HPDE6-E6E7 (cell line): ENCODE measurements around the gene RPIA.
"Not testable (repeated sequence)": the region's sequence is repeated elsewhere in the genome, so short reads cannot be mapped to it uniquely, and the experiment has no call there.

Experiments
- DNase-seq: peaks from one replicate; pipeline ENCODE4 v3.0.0; 2011; ENCODE audit warnings: missing footprints; ENCODE audit errors: extremely low spot score

The RPIA gene

DNA sequence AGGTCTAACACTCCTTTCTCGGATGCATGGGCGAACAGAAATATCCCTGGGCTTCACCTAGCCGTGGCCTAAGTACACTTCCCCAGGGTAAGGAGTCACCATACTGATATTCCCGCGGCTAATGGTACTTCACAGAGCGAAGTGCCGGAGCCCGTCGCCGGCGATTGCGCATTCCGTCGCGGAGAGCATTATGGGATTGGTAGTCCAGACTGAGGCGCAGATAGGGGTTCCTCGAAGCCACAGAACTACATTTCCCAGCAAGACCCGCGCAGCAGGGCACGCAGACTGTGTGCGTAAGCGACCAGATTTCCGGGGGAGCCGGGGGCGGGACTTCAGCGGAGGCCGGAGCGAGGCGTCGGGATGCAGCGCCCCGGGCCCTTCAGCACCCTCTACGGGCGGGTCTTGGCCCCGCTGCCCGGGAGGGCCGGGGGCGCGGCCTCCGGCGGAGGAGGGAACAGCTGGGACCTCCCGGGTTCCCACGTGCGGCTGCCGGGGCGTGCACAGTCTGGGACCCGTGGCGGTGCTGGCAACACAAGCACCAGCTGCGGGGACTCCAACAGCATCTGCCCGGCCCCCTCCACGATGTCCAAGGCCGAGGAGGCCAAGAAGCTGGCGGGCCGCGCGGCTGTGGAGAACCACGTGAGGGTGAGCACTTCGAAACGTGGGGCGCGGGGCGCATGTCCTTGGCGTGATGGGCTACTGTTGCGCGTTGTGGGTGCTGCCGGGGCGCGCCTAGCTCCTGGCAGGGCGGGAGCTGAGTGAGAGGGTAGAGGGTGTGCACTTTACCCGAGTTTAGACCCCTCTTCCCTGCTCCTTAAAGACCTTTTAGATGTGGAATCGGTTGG lies at the start of gene RPIA:
Gene RPIA (plus strand): TSS at position 335 of the 845 bp plus-strand sequence. CDS start 26 bp downstream, at position 361.
- DNase-seq = peak; percentile 94

DNA sequence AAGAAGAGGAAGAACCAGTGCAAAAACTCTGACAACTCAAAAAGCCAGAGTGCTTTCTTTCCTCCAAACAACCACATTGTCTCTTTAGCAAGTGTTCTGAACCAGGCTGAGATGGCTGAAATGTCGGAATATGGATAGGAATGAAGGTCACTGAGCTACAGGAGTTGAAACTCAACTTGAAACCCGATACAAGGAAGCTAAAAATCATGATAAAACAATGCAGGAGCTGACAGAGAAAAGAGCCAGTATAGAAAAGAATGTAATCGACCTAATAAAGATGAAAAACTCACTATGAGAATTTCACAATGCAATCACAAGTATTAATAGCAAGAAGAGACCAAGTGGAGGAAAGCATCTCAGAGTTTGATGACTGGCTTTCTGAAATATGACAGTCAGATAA lies 49.2 kb upstream of the RPIA start:
- no peak for DNase-seq

DNA sequence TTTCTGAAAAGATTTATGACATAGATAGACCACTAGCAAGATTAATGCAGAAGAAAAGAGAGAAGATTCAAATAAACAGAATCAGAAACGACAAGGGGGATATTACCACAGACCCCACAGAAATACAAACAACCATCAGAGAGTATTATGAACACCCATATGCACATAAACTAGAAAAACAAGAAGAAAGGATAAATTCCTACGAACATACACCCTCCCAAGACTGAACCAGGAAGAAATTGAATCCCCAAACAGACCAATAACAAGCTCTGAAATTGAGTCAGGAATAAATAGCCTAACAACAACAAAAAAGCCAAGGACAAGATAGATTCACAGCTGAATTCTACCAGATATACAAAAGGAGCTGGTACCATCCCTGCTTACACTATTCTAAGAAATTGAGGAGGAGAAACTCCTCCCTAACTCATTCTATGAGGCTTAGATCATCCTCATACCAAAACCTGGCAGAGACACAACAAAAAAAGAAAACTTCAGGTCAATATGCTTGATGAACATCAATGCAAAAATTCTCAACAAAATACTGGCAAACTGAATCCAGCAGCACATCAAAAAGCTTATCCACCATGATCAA lies 46.1 kb upstream of the RPIA start:
- not testable (repeated sequence) for DNase-seq

DNA sequence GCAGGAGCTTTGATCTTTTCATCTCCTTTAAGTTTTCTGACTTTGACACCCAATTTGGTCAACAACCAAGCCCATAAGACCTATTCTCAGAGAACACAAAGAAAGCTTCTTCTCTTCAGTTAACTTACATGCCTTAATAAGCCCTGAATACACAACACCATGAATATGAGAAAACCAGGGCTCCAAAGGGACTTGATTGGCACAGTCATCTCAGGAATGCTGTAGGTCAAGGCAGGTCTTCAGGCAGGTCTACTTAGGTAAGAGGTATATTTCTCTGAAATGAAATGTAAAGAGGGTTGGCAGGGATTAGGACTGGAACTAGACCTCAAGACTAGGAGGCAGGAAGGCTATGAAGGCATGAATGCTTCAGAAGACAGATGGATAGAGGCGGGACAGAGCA lies 39.8 kb upstream of the RPIA start:
- no peak for DNase-seq

DNA sequence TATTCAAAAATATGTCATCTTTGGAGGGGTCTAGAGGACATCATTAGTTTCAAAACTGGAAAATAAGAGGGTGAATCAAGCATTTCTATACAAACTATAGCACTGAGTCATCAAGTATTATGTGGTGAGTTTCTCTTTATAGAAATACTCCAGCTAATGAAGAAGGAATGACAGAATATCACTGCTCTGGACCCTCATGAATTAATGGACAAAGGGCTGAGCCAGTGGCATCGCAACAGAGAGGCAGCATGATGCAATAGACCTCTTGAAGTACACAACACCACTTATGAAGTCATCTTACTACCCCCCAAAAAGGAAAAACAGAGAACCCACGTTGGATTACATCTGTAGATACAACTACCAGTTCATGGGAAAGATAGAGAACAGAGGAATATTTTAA lies 36.8 kb upstream of the RPIA start:
- no peak for DNase-seq

DNA sequence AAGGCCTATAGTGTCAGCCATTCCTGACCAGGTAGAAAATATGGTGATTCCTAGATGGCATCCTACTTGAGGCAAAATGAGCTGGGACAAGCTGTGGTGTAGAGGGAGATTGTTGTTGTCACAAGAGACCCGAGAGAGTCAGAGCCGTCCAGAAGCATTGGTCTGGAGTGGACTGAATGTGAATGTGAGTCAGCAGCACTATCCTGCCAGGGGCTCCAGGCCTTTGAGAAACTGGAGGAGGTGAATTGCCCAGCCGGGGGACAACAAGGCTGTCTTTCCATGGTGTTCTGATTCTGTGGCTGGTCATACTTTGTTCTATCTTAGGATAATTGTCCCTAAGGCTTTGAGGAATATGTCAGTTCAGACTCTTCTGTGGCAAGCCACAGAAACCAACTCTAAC lies 34.8 kb upstream of the RPIA start:
- no peak for DNase-seq

DNA sequence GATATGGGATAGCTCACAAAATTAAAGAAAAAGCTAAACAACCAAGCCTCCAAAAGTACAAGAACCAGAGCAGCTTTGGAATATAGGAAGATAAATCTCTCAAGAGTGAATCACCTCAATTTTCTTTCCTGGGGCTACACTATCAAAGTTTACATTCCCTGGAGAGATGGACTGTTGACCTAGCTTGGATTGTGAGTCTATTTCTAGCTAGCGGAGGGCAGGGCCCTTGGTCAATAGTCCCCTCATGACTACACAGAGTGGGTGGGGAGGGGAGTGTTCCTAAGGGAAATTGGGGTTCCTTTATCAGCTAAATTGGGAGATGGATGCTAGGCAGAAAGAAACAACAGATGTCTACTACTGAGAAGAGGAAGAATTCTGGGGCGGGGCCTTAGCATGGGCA lies 34.3 kb upstream of the RPIA start:
- DNase-seq = no peak

DNA sequence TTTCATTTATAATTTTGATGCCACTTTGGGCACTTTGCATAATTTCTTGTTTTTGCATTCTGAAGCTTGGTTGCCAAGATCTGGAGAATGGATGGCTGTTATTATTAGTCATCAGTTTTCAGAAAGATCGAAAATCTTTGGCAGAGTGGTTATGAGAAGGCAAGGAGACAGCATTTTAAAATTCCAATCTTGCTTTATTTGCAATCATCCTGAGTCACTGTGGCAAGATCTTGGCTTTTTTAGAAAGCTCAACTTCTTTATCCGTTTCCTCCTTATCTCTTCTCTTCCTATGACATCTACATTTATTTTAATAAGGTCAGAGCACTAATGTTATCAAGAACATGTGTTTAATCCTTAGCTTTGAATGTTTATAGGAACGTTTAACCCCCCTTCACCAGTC lies 33.1 kb upstream of the RPIA start:
- DNase-seq = no peak

DNA sequence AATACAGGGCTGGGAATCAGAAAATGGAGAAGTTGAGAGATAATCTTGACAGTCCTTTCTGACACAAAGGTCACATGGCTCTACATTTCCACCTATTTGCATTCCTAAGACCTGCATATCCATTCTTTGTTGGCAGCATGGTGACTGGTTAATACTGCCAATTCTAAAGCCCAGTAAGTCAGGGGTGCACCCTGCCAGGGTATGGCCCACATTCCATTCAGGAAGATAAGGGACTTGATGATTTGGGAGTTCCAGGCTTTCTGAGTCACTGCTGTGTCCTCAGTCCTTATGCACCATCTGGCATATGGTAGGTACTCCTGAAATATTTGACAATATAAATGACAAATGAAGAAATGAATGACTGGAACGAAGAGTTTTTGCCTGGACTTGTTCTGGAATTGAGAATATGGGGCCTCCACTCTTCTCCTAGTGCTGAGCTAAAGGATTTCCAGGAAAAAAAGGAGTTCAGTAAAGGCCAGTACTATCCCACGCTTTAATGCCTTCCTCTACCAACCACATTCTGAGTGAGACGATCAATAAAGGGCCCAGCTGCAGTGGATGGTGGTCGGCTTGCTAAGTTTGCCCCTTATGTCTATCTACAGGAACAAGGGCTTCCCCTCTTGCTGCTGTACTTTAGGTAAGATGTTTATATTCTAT lies 32.5 kb upstream of the RPIA start:
- no peak for DNase-seq

DNA sequence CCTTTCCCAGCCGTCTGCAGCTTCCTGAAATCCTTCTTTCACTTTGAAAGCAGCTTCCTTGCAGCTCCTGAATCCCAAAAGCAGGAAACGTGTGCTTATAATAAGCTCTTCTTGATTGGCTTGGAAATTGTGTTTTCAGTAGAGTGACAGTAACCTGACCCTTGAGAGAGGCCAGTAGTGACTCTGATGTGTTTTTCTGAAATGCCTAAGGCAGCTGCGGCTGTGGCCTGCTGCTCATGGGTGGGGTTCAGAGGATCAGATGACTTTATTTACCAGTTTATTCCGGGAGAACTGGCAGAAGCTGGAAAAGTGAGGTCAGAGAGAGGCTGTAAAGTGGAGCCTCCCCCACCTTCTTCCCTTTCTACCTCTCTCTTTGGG lies 31.9 kb upstream of the RPIA start:
- peak; percentile 49 for DNase-seq

DNA sequence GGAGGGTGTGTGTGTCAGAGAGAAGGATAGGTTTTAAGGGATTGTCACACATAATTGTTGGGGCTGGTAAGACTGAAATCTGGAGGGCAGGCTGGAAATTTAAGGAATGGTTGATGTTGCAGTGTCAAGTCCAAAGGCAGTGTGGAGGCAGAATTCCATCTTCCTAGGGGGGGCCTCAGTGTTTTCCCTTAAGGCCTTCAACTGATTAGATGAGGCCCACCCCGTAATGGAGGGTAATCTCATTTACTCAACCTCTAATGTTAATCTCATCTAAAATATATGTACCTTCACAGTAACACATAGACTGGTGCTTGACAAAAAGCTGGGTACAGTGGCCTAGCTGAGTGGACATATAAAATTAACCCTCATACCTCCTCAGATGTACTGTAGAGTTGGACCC lies 30.9 kb upstream of the RPIA start:
- DNase-seq = no peak

DNA sequence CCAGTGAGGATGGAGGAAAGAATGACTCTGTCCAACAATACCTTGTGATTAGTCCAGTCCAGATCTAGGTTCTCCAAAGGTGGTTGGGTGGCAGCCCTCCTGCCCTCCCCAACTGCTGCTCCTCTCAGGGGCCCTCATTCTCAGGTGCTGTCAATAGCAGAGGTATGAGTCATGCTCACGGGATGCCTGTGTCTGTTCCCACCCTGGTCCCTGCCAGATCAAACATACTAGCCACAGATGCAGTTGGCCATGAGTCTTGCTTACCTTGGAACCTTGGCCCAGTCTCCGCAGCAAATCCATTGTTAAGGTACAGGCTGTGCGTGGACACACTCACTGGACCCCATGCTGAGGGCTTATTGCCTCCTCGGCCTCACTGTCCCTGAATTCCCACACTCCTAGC lies 24.9 kb upstream of the RPIA start:
- no peak for DNase-seq

DNA sequence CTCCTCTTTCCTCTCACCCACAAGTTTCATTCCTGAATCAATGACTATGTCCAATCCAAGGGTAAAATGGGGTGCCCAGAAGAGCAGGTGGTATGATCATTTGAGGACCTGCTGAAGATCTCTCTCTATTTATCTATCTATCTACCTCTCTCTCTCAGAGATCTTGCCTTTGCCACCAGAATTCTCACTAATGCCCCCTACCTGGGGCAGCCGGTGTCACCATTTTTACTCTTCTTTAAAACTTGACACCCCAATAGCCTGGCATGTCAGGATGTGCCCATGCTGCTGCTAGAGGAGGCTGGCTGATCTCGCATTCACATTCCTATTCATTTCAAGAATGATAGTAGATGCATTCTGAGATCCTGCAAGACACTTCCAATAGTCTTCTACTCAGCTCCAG lies 24.3 kb upstream of the RPIA start:
- no peak for DNase-seq

DNA sequence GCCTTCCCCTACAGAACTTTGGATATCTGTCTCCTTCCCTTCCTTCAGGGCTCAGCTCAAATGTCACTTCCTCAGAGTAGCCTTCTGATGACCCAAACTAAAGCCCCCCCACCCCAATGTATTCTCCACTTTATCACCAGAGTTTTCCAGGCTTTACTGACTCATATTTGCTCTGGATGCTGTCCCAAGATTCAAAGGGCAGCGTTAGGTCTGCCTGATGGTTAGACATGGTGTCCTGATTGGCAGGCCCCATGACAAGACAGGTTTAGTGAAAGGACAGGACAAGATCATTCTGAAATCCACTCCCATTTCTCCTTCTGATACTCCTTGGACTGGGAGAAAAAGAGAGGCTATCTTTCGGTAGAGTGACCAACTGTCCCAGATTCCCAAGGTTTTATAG lies 22.6 kb upstream of the RPIA start:
- no peak for DNase-seq

DNA sequence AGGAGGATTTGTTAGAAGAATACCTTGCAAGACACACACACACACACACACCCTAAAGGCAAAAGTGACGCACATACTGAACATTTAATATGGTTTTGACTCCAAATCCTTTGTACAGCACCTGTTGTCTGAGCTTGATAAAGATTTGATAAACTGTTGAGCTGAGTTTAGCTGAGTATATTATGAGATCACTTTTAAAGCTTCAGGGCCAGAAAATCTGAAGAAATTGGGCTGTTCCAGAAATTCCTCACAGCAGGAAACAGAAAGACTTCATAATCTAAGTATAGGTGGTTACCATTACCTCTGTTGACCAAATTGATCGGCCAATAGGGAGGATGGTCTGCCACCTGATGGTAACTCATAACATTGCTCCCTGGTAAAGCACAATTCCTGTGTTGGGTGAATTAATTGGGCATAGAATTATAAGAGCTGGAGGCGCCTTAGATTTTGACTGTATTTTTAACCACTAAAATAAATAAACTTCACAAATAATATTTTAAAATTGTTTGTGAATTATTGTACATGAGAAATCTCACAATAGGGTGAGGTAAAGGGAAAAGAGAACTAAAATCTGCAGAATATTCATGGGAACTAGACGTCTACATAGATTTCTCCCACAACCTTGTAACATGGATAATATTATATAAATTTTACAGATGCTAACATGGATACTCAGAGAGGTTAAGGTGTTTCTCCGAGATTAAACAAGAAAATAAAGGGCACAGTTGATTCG lies 21.8 kb upstream of the RPIA start:
- peak; percentile 74 for DNase-seq

DNA sequence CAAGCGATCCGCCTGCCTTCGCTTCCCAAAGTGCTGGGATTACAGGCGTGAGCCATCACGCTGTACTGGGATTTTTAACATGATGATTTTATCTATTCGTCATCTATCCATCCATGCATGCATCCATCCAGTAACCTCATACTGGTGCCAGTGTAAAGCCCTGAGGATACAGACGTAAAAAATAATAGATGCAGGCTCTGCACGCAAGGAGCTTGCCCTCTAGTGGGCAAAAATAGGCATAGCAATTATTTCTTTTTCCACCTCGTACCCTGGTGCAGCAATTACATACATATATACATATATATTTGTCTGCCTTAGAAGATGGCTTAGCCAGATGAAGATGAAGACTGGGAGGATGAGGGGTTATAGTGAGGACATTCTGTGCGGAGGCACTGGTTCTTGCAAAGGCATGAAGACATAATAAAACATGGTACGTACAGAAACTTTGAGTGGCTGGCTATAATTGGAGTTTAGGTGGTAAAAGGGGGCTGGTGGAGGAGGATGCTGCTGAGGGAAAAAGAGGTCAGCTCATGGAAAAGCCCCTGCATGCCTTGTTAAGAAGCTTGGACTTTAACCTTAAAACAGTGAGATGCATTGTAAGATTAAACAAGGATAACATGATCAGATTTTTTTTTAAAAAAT lies 19.6 kb upstream of the RPIA start:
- DNase-seq = no peak

DNA sequence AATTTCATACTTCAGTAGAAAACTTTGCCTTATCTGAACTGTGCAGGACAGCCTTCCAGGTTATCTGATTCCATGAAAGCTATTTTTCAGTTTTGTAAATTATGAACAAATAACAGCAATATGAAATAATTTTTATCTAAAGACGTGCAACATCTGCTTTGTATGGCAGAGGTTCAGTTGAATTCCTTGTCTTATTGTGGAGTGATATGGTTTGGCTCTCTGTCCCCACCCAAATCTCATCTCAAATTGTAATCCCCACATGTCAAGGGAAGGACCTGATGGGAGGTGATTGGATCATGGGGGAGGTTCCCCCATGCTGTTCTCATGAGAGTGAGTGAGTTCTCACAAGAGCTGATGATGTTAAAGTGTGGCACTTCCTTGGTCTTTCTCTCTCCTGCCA lies 18.1 kb upstream of the RPIA start:
- no peak for DNase-seq

DNA sequence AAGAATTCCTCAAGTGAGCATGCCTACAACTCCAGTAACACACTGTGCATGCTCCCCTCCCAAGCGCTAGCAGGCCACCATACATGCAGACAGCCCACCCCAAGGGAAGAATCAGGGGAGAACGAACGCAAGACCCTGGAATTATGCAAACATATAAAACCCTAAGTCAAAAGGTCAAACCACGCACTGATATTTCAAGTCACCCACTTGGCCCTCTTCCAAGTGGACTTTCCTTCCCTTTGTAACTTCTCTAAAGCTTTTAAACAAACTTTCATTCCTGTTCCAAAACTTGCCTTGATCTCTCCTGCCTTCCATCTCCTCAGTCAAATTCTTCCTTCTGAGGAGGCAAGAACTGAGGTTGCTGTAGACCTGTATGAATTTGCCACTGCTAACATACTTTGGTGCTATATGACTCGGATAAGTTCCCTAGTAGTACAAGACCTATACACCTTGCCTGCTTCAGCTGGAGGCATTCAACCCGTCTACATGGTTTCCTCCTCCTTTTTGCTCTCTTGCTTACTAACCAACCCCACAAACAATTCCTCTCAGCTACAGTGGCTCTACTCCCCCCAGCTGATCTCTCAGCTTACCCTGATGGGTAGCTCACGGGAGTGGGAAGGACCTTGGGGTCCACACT lies 11.1 kb upstream of the RPIA start:
- no peak for DNase-seq

DNA sequence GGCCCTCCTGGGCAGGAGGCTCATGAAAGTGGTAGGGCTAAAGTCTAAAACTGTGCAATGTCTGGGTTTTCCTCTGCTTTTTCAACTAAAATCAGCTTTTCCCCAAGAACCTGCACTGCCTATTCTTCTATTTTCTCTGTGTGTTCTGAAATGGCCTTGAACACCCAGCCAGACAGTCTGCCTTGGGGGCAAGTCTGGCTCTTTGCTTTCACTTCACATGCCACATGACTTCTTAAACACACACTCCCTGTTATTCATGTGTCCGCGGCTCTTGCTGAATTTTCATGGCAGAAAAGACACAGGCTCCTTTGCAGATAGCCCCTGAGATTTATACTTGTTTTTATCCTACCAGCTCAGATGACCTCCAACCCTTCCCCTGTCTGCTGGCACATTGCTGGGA lies 10.6 kb upstream of the RPIA start:
- DNase-seq = no peak

DNA sequence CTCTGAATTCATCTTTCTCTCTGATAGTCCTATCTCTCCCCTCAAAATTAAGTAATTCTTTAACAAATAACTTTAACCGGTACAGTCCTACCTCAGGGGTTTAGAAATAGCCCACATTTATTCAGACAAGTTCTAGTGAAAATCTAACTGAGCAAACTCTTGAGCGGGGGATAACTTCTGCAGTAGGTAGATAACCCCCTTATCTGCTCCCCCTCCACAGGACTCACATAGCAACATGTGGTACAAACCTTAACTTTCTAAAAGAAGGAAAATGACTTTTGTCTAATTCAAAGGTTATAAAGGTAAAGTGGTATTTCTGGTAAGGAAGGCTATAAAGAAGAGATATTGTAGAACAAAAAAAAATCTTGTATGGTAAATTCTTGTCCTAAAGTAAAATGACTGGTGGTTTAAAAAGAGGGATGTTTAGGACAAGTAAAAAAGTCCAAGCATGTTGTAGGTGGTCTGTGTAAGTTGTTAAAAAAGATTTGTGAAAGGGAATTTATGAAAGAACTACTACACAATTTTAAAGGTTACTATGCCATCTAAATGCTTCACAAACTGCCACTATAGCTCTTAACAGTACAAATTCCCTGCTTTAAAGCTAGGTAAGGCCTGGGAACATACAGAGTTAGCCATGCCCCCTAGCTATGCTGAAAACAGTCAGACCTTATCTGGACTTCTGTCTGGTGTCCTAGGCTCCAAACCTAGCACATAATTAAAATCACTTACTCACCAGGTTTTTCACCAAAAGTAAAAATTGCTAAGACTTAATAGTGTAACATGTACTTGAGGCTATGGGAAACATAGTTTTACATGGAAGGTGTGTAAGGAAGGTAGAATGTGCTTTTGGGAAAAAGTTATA lies 8.1 kb upstream of the RPIA start:
- DNase-seq = no peak
